H9 (cell line): ENCODE data around the gene POU2F1. TPM values are rescaled to one million over a fixed set of nuclear protein-coding genes. Genes with fewer than 3 reads are reported as not detected.

Experiments used
- DNase-seq: peaks from one replicate; pipeline ENCODE4 v3.0.0-alpha.2; 2017
- H2AFZ ChIP-seq: one replicate; pipeline ENCODE4 v1.6.1; 2013; ENCODE audit warnings: mild to moderate bottlenecking, low read length, control low read depth, moderate library complexity
- H2AK5ac ChIP-seq: 2 replicates; pipeline ENCODE4 v1.6.1; 2013; ENCODE audit warnings: low read length, control low read depth, mixed read lengths; ENCODE audit not compliant: insufficient read length
- H2BK120ac ChIP-seq: one replicate; pipeline ENCODE4 v1.6.1; 2013; ENCODE audit warnings: low read depth, mild to moderate bottlenecking, low read length, control low read depth, inconsistent platforms; ENCODE audit not compliant: poor library complexity, severe bottlenecking
- H2BK12ac ChIP-seq: 2 replicates; pipeline ENCODE4 v1.6.1; 2013; ENCODE audit warnings: low read length, control low read depth, mixed read lengths, low read depth; ENCODE audit not compliant: insufficient read length
- H2BK15ac ChIP-seq: 2 replicates; pipeline ENCODE4 v1.6.1; 2013; ENCODE audit warnings: low read depth, low read length, control low read depth
- H2BK20ac ChIP-seq: one replicate; pipeline ENCODE4 v1.6.1; 2013; ENCODE audit warnings: low read depth, mild to moderate bottlenecking, low read length, control low read depth, inconsistent platforms; ENCODE audit not compliant: poor library complexity, severe bottlenecking
- H2BK5ac ChIP-seq: 2 replicates; pipeline ENCODE4 v1.6.1; 2013; ENCODE audit warnings: low read length, control low read depth, mixed read lengths; ENCODE audit not compliant: insufficient read length
- H3K14ac ChIP-seq: 2 replicates; pipeline ENCODE4 v1.6.1; 2013; ENCODE audit warnings: low read length, control low read depth; ENCODE audit not compliant: insufficient read depth
- H3K18ac ChIP-seq: 2 replicates; pipeline ENCODE4 v1.6.1; 2013; ENCODE audit warnings: low read depth, mild to moderate bottlenecking, mixed read lengths, low read length, control low read depth; ENCODE audit not compliant: insufficient read length
- H3K23ac ChIP-seq: 2 replicates; pipeline ENCODE4 v1.6.1; 2013; ENCODE audit warnings: low read length, control low read depth, mixed read lengths, low read depth; ENCODE audit not compliant: insufficient read length
- H3K23me2 ChIP-seq: 2 replicates; pipeline ENCODE4 v1.6.1; 2013; ENCODE audit warnings: low read depth, mild to moderate bottlenecking, mixed read lengths, low read length, control low read depth; ENCODE audit not compliant: insufficient read length, poor library complexity, severe bottlenecking
- H3K27ac ChIP-seq: 2 replicates; pipeline ENCODE4 v1.5.1; 2013; ENCODE audit warnings: low read length, control low read depth, mixed read lengths, low read depth; ENCODE audit not compliant: insufficient read length
- H3K27me3 ChIP-seq: 2 replicates; pipeline ENCODE4 v1.6.1; 2013; ENCODE audit warnings: low read length, control low read depth, inconsistent platforms; ENCODE audit not compliant: insufficient read depth
- H3K4ac ChIP-seq: 2 replicates; pipeline ENCODE4 v1.6.1; 2013; ENCODE audit warnings: low read depth, mild to moderate bottlenecking, control low read depth, inconsistent platforms, low read length, moderate library complexity
- H3K4me1 ChIP-seq: 2 replicates; pipeline ENCODE4 v1.6.1; 2013; ENCODE audit warnings: low read length, control low read depth, inconsistent platforms; ENCODE audit not compliant: insufficient read depth
- H3K4me2 ChIP-seq: 2 replicates; pipeline ENCODE4 v1.6.1; 2013; ENCODE audit warnings: low read length, control low read depth, mixed read lengths; ENCODE audit not compliant: insufficient read length, insufficient read depth
- H3K56ac ChIP-seq: 2 replicates; pipeline ENCODE4 v1.6.1; 2013; ENCODE audit warnings: low read depth, mild to moderate bottlenecking, mixed read lengths, low read length, control low read depth; ENCODE audit not compliant: insufficient read length
- H3K79me1 ChIP-seq: 2 replicates; pipeline ENCODE4 v1.6.1; 2013; ENCODE audit warnings: low read depth, mild to moderate bottlenecking, moderate library complexity, low read length, control low read depth, inconsistent platforms; ENCODE audit not compliant: insufficient read depth, poor library complexity, severe bottlenecking
- H3K79me2 ChIP-seq: 2 replicates; pipeline ENCODE4 v1.6.1; 2013; ENCODE audit warnings: low read length, control low read depth, inconsistent platforms; ENCODE audit not compliant: insufficient read depth
- H3K9ac ChIP-seq: 2 replicates; pipeline ENCODE4 v1.6.1; 2013; ENCODE audit warnings: low read length, control low read depth, mixed read lengths; ENCODE audit not compliant: insufficient read length; ENCODE audit errors: extremely low read depth
- H3K9me3 ChIP-seq: one replicate; pipeline ENCODE4 v1.6.1; 2013; ENCODE audit warnings: low read depth, low read length, inconsistent platforms; ENCODE audit not compliant: control insufficient read depth
- H3T11ph ChIP-seq: one replicate; pipeline ENCODE4 v1.6.1; 2013; ENCODE audit warnings: mild to moderate bottlenecking, low read length, control low read depth, inconsistent platforms
- H4K20me1 ChIP-seq: one replicate; pipeline ENCODE4 v1.6.1; 2013; ENCODE audit not compliant: control insufficient read depth, insufficient read length, insufficient read depth
- H4K5ac ChIP-seq: 2 replicates; pipeline ENCODE4 v1.6.1; 2013; ENCODE audit warnings: low read depth, mild to moderate bottlenecking, mixed read lengths, low read length, control low read depth; ENCODE audit not compliant: insufficient read length
- H4K8ac ChIP-seq: replicated peaks from 2 replicates; pipeline ENCODE4 v1.6.1; 2013; ENCODE audit warnings: low read length, control low read depth, mixed read lengths, low read depth; ENCODE audit not compliant: insufficient read length
- H4K91ac ChIP-seq: 2 replicates; pipeline ENCODE4 v1.6.1; 2013; ENCODE audit warnings: low read depth, mild to moderate bottlenecking, moderate library complexity, mixed read lengths, low read length, control low read depth; ENCODE audit not compliant: insufficient read length
- H3K27ac Mint-ChIP-seq, 3 experiments: 2 replicates in 2 of 3; 3 replicates in 1 of 3; pipeline ENCODE4 v1.8.0; 2020 to 2021; ENCODE audit warnings: mixed read lengths in 3 of 3, mild to moderate bottlenecking in 1 of 3, moderate library complexity in 1 of 3
- H3K27me3 Mint-ChIP-seq: 2 replicates; pipeline ENCODE4 v1.8.0; 2021; ENCODE audit warnings: low read depth, mild to moderate bottlenecking, moderate library complexity, mixed read lengths
- H3K36me3 Mint-ChIP-seq, 3 experiments: 2 replicates in 2 of 3; 3 replicates in 1 of 3; pipeline ENCODE4 v1.8.0; 2020 to 2021; ENCODE audit warnings: low read depth in 3 of 3, mixed read lengths in 3 of 3; ENCODE audit not compliant: insufficient read depth in 1 of 3
- H3K4me1 Mint-ChIP-seq, 2 experiments: 2 replicates each; pipeline ENCODE4 v1.8.0; 2020; ENCODE audit warnings: mixed read lengths in 2 of 2
- H3K4me3 Mint-ChIP-seq, 2 experiments: 2 replicates in 1 of 2; 3 replicates in 1 of 2; pipeline ENCODE4 v1.8.0; 2020 to 2021; ENCODE audit warnings: mild to moderate bottlenecking in 2 of 2, mixed read lengths in 2 of 2, moderate library complexity in 1 of 2
- H3K9me3 Mint-ChIP-seq, 2 experiments: 2 replicates in 1 of 2; 3 replicates in 1 of 2; pipeline ENCODE4 v1.8.0; 2020; ENCODE audit warnings: mild to moderate bottlenecking in 2 of 2, mixed read lengths in 2 of 2, moderate library complexity in 1 of 2
- WGBS: extraction: QIAGEN DNeasy Blood & Tissue Kit; methylation state at CpG from one replicate; pipeline ENCODE4 v1.1.7; 2013; ENCODE audit warnings: missing lambda C conversion rate, low lambda C conversion rate, mixed read lengths; ENCODE audit not compliant: insufficient read length; ENCODE audit errors: extremely low coverage; 5-methylcytosine and 5-hydroxymethylcytosine counted together
- total RNA-seq: library from RNA; stranded (reverse); gene quantifications from 2 replicates; pipeline ENCODE4 v1.2.1, GENCODE V29; 2021
- TF ChIP-seq, protein P1 (sequence below): fragments of 200-600 bp; sonication (generic); conservative IDR thresholded peaks from 3 replicates; pipeline ENCODE4 v1.8.0; 2021; ENCODE audit warnings: antibody characterized with exemption, mild to moderate bottlenecking

Gene POU2F1
- total RNA-seq, 1 experiment from 2014 or later = 62.5 TPM

DNA sequence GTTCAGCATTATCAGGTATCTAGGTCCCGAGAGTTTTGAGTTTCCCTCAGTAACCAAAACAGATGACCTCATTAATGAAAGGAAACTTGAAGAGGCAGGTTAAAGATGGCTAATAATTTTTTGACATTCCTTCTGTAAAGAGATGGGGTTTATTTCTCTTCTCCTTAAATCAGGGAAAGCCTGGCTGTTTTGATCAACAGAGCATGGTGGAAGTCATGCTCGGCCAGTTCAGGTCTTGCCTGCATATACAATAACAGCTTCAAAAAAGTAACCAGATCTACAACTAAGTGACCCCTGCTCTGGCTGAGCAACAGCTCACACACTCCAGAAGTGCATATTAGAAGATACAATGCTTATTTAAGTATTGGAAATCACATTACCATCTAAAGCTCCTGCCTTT lies 36.6 kb upstream of the POU2F1 start:
- no peak overlapping the region for H3K4me2 ChIP-seq
- no peak overlapping the region for H3K4me3 Mint-ChIP-seq
- no peak for DNase-seq
- no CpG with 5 or more reads among the region's 2 CpGs for WGBS
- no peaks in the 10 kb centered on the region for H3K4me1 ChIP-seq
- no peak overlapping the region for H3K23ac ChIP-seq
- no peak overlapping the region for H2BK5ac ChIP-seq
- no peak overlapping the region for H3K27ac Mint-ChIP-seq
- no peak overlapping the region for H2BK12ac ChIP-seq
- H3K18ac ChIP-seq = no peak overlapping the region
- no peaks in the 10 kb centered on the region for H3K23me2 ChIP-seq
- no peak overlapping the region for H3K14ac ChIP-seq
- no peaks in the 10 kb centered on the region for H3K79me1 ChIP-seq
- no peaks in the 10 kb centered on the region for H3K79me2 ChIP-seq
- no peak overlapping the region for H4K5ac ChIP-seq
- no peak overlapping the region for H4K8ac ChIP-seq
- H2AK5ac ChIP-seq = no peak overlapping the region
- TF ChIP-seq, protein P1, sequence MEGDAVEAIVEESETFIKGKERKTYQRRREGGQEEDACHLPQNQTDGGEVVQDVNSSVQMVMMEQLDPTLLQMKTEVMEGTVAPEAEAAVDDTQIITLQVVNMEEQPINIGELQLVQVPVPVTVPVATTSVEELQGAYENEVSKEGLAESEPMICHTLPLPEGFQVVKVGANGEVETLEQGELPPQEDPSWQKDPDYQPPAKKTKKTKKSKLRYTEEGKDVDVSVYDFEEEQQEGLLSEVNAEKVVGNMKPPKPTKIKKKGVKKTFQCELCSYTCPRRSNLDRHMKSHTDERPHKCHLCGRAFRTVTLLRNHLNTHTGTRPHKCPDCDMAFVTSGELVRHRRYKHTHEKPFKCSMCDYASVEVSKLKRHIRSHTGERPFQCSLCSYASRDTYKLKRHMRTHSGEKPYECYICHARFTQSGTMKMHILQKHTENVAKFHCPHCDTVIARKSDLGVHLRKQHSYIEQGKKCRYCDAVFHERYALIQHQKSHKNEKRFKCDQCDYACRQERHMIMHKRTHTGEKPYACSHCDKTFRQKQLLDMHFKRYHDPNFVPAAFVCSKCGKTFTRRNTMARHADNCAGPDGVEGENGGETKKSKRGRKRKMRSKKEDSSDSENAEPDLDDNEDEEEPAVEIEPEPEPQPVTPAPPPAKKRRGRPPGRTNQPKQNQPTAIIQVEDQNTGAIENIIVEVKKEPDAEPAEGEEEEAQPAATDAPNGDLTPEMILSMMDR = no peak
- H3K56ac ChIP-seq = no peak overlapping the region
- H3K9me3 Mint-ChIP-seq = peaks cover 0 to 5% of the 10 kb centered on the region in 2 experiments; a peak in 2 of 5 replicates
- no peaks in the 10 kb centered on the region for H3K4me1 Mint-ChIP-seq
- no peak overlapping the region for H2BK120ac ChIP-seq
- H3K36me3 Mint-ChIP-seq = no peaks in the 10 kb centered on the region; a peak in 1 of 7 replicates
- no peak overlapping the region for H3K27ac ChIP-seq
- peaks cover 2% of the 10 kb centered on the region; the same call in 1 of the 2 replicates for H3K27me3 Mint-ChIP-seq
- H2BK15ac ChIP-seq = no peak overlapping the region
- H3K27me3 ChIP-seq = no peaks in the 10 kb centered on the region
- no peak overlapping the region for H3K9ac ChIP-seq
- H4K20me1 ChIP-seq = no peaks in the 10 kb centered on the region
- no peaks in the 10 kb centered on the region for H3K9me3 ChIP-seq
- H3T11ph ChIP-seq = no peak overlapping the region
- H2BK20ac ChIP-seq = no peak overlapping the region
- H3K4ac ChIP-seq = no peak overlapping the region
- H4K91ac ChIP-seq = no peak overlapping the region
- no peak overlapping the region for H2AFZ ChIP-seq
